H1 (cell line): ENCODE data around the gene RPS6KL1. TPM values are rescaled to one million over a fixed set of nuclear protein-coding genes. Genes with fewer than 3 reads are reported as not detected.

Source experiments
- CTCF ChIA-PET: fragments of 300-600 bp; sonication (Branson Sonifier 250); formaldehyde crosslinking; loops from one replicate; lab custom pipeline; 2021; ENCODE audit not compliant: partially characterized antibody; lab: Charles Lee
- POLR2A ChIA-PET: fragments of 300-600 bp; sonication (Branson Sonifier 250); formaldehyde crosslinking; loops from one replicate; lab custom pipeline; 2021; ENCODE audit warnings: inconsistent platforms; ENCODE audit not compliant: partially characterized antibody; lab: Charles Lee
- DNase-seq, 2 experiments: peaks; one replicate each; pipeline versions ENCODE4 v3.0.0 to v3.0.0-alpha.2; 2010 to 2022; ENCODE audit warnings: low spot score in 2 of 2, low read depth in 1 of 2, mixed read lengths in 1 of 2
- FAIRE-seq: peaks from 2 replicates; lab custom pipeline; 2011; peaks lifted over from hg19 to GRCh38; lab: Jason Lieb, UNC
- H2AFZ ChIP-seq: 2 replicates; pipeline ENCODE4 v1.8.1; 2012; ENCODE audit warnings: low read length, inconsistent platforms
- H2AK5ac ChIP-seq: 2 replicates; pipeline ENCODE4 v1.6.1; 2013; ENCODE audit warnings: low read depth, low read length
- H2BK120ac ChIP-seq: replicated peaks from 2 replicates; pipeline ENCODE3; 2013; ENCODE audit warnings: low read depth, low read length, inconsistent platforms
- H2BK12ac ChIP-seq: 2 replicates; pipeline ENCODE4 v1.6.1; 2013; ENCODE audit warnings: low read depth, low read length
- H2BK15ac ChIP-seq: 2 replicates; pipeline ENCODE4 v1.6.1; 2013; ENCODE audit warnings: low read length
- H2BK20ac ChIP-seq: 2 replicates; pipeline ENCODE4 v1.6.1; 2013; ENCODE audit warnings: low read length
- H2BK5ac ChIP-seq: 2 replicates; pipeline ENCODE4 v1.6.1; 2013; ENCODE audit warnings: low read depth, low read length
- H3K14ac ChIP-seq: 2 replicates; pipeline ENCODE4 v1.6.1; 2013; ENCODE audit warnings: inconsistent platforms; ENCODE audit not compliant: insufficient read length
- H3K18ac ChIP-seq: 2 replicates; pipeline ENCODE4 v1.6.1; 2013; ENCODE audit warnings: low read length; ENCODE audit errors: extremely low read depth
- H3K23ac ChIP-seq: 2 replicates; pipeline ENCODE4 v1.6.1; 2013; ENCODE audit warnings: inconsistent platforms; ENCODE audit not compliant: insufficient read length
- H3K23me2 ChIP-seq: 2 replicates; pipeline ENCODE4 v1.6.1; 2013; ENCODE audit warnings: low read depth, low read length
- H3K27ac ChIP-seq: 2 replicates; pipeline ENCODE4 v1.6.1; 2011; ENCODE audit warnings: low read depth, low read length, inconsistent platforms
- H3K27me3 ChIP-seq, 4 experiments: replicated peaks in 1 of 4; 1 replicate in 1 of 4; 2 replicates in 3 of 4; pipeline versions ENCODE4 v1.6.1 to v1.8.1; 2011 to 2013; ENCODE audit warnings: low read length in 3 of 4, mild to moderate bottlenecking in 3 of 4, inconsistent platforms in 2 of 4, mixed read lengths in 2 of 4, moderate library complexity in 1 of 4; ENCODE audit not compliant: control insufficient read depth in 3 of 4, insufficient read depth in 3 of 4; ENCODE audit errors: extremely low read depth in 1 of 4
- H3K36me3 ChIP-seq, 4 experiments: 2 replicates each; pipeline versions ENCODE4 v1.6.1 to v1.8.1; 2011 to 2013; ENCODE audit warnings: mild to moderate bottlenecking in 4 of 4, low read length in 3 of 4, moderate library complexity in 2 of 4, control low read depth in 1 of 4, inconsistent platforms in 1 of 4; ENCODE audit not compliant: insufficient read depth in 4 of 4, control insufficient read depth in 2 of 4
- H3K4ac ChIP-seq: replicated peaks from 2 replicates; pipeline ENCODE3; 2013; ENCODE audit warnings: low read length, low read depth, mixed read lengths, inconsistent platforms; ENCODE audit not compliant: insufficient read length
- H3K4me1 ChIP-seq, 4 experiments: replicated peaks in 1 of 4; 1 replicate in 1 of 4; 2 replicates in 3 of 4; pipeline versions ENCODE4 v1.6.1 to v1.8.1; 2011 to 2013; ENCODE audit warnings: low read length in 3 of 4, inconsistent platforms in 2 of 4, mixed read lengths in 1 of 4; ENCODE audit not compliant: insufficient read depth in 4 of 4, control insufficient read depth in 3 of 4
- H3K4me2 ChIP-seq, 2 experiments: 2 replicates each; pipeline versions ENCODE4 v1.6.1 to v1.8.1; 2011 to 2013; ENCODE audit warnings: low read depth in 2 of 2, low read length in 2 of 2, control low read depth in 1 of 2, inconsistent platforms in 1 of 2, mild to moderate bottlenecking in 1 of 2; ENCODE audit not compliant: insufficient read depth in 1 of 2
- H3K4me3 ChIP-seq, 4 experiments: fragments of 200-600, 300-600 bp in 1 of 4; sonication (generic), shearing (Covaris generic), sonication (Bioruptor Twin) in 1 of 4; 2 replicates each; pipeline versions ENCODE4 v1.5.1 to v1.8.1; 2011 to 2016; ENCODE audit warnings: low read length in 4 of 4, low read depth in 3 of 4, control low read depth in 2 of 4, inconsistent platforms in 2 of 4, mild to moderate bottlenecking in 2 of 4, mixed read lengths in 1 of 4, moderate library complexity in 1 of 4; ENCODE audit not compliant: insufficient read depth in 2 of 4; ENCODE audit errors: extremely low read depth in 1 of 4
- H3K56ac ChIP-seq: replicated peaks from 2 replicates; pipeline ENCODE3; 2013; ENCODE audit warnings: low read depth, mild to moderate bottlenecking, mixed read lengths, low read length, inconsistent platforms; ENCODE audit not compliant: insufficient read length
- H3K79me1 ChIP-seq: 2 replicates; pipeline ENCODE4 v1.6.1; 2013; ENCODE audit warnings: low read depth, low read length, control low read depth
- H3K79me2 ChIP-seq, 2 experiments: 2 replicates each; pipeline versions ENCODE4 v1.6.1 to v1.8.1; 2012 to 2013; ENCODE audit warnings: low read length in 2 of 2, mild to moderate bottlenecking in 2 of 2, inconsistent platforms in 1 of 2; ENCODE audit not compliant: insufficient read depth in 2 of 2, control insufficient read depth in 1 of 2
- H3K9ac ChIP-seq, 4 experiments: replicated peaks in 1 of 4; 1 replicate in 1 of 4; 2 replicates in 3 of 4; pipeline versions ENCODE4 v1.6.1 to v1.8.1; 2011 to 2013; ENCODE audit warnings: low read depth in 3 of 4, low read length in 3 of 4, control low read depth in 2 of 4, mild to moderate bottlenecking in 2 of 4, moderate library complexity in 2 of 4, inconsistent platforms in 1 of 4; ENCODE audit errors: extremely low read depth in 1 of 4
- H3K9me3 ChIP-seq, 2 experiments: 2 replicates each; pipeline versions ENCODE4 v1.6.1 to v1.8.1; 2012 to 2013; ENCODE audit warnings: mild to moderate bottlenecking in 2 of 2, moderate library complexity in 2 of 2, control low read depth in 1 of 2, inconsistent platforms in 1 of 2, low read depth in 1 of 2, low read length in 1 of 2, mixed read lengths in 1 of 2; ENCODE audit not compliant: insufficient read depth in 2 of 2
- H4K20me1 ChIP-seq, 2 experiments: replicated peaks in 1 of 2; 2 replicates each; pipeline versions ENCODE3 to v1.8.1; 2011 to 2013; ENCODE audit warnings: inconsistent platforms in 2 of 2, low read length in 2 of 2, mild to moderate bottlenecking in 1 of 2; ENCODE audit not compliant: insufficient read depth in 2 of 2, control insufficient read depth in 1 of 2
- H4K5ac ChIP-seq: 2 replicates; pipeline ENCODE4 v1.6.1; 2013; ENCODE audit warnings: low read length, low read depth, mixed read lengths, inconsistent platforms; ENCODE audit not compliant: insufficient read length
- H4K8ac ChIP-seq: 2 replicates; pipeline ENCODE4 v1.8.0; 2013; ENCODE audit warnings: mild to moderate bottlenecking, moderate library complexity, low read length, inconsistent platforms; ENCODE audit not compliant: insufficient read depth; ENCODE audit errors: extremely low read depth
- H4K91ac ChIP-seq: replicated peaks from 2 replicates; pipeline ENCODE3; 2013; ENCODE audit warnings: low read length, mixed read lengths, inconsistent platforms; ENCODE audit not compliant: insufficient read length
- CHD1 ChIP-seq: IDR thresholded peaks from 2 replicates; pipeline ENCODE4 v1.6.1; 2012; ENCODE audit warnings: low read depth, low read length, improper control_type of control experiment
- JUN ChIP-seq: IDR thresholded peaks from 2 replicates; pipeline ENCODE4 v1.6.1; 2011; ENCODE audit warnings: low read depth, mild to moderate bottlenecking, improper control_type of control experiment, low read length
- RAD21 ChIP-seq, 2 experiments: IDR thresholded peaks in 1 of 2; conservative IDR thresholded peaks in 1 of 2; 2 replicates each; pipeline ENCODE4 v1.6.1; 2011; ENCODE audit warnings: low read depth in 2 of 2, low read length in 2 of 2, improper control_type of control experiment in 1 of 2, inconsistent platforms in 1 of 2, mild to moderate bottlenecking in 1 of 2, moderate library complexity in 1 of 2
- SIX5 ChIP-seq: IDR thresholded peaks from 2 replicates; pipeline ENCODE4 v1.6.1; 2011; ENCODE audit warnings: mild to moderate bottlenecking, low read depth, low read length
- WGBS, 2 experiments: shearing (Covaris generic) in 1 of 2; methylation state at CpG; one replicate each; pipeline versions ENCODE4 v1.1.6 to v1.1.7; 2013 to 2015; ENCODE audit warnings: low lambda C conversion rate in 2 of 2, mixed read lengths in 2 of 2, inconsistent platforms in 1 of 2, low coverage in 1 of 2, missing lambda C conversion rate in 1 of 2; ENCODE audit not compliant: insufficient replicate concordance in 2 of 2, insufficient coverage in 1 of 2, insufficient read length in 1 of 2; ENCODE audit errors: extremely low coverage in 1 of 2, missing lambda C conversion rate in 1 of 2; 5-methylcytosine and 5-hydroxymethylcytosine counted together
- polyA plus RNA-seq, 7 experiments: library from polyadenylated mRNA; depleted of rRNA in 3 of 7; stranded (reverse) in 5 of 7; unstranded in 2 of 7; fragments of >200 nt in 5 of 7; fragments of 200-250 nt in 2 of 7; gene quantifications; 1 replicate in 5 of 7; 2 replicates in 1 of 7; 4 replicates in 1 of 7; pipeline versions ENCODE4 v1.2.1 to v1.2.3, GENCODE V29; 2011 to 2013; ENCODE audit warnings: missing spikeins in 2 of 7, mixed read lengths in 2 of 7
- total RNA-seq: library from RNA; stranded (reverse); fragmentation: NEBNext Ultra II Directional; extraction: Animal tissue kit (Norgen Biotek cat#: 25700); gene quantifications from 2 replicates; pipeline ENCODE4 v1.2.1, GENCODE V29; 2021
- TF ChIP-seq, protein P1 (sequence below): IDR thresholded peaks from 2 replicates; pipeline ENCODE4 v1.6.1; 2011; ENCODE audit warnings: low read length, improper control_type of control experiment
- TF ChIP-seq, protein P2 (sequence below): IDR thresholded peaks from 2 replicates; pipeline ENCODE4 v1.6.1; 2011; ENCODE audit warnings: low read depth, mild to moderate bottlenecking, low read length; ENCODE audit not compliant: insufficient read depth

The RPS6KL1 gene
- total and polyA plus RNA-seq, 2 of the 8 experiments (the other 6 are each of a cell fraction or from before 2014, with no cell fraction given), result 9.8 to 13.8 TPM

DNA sequence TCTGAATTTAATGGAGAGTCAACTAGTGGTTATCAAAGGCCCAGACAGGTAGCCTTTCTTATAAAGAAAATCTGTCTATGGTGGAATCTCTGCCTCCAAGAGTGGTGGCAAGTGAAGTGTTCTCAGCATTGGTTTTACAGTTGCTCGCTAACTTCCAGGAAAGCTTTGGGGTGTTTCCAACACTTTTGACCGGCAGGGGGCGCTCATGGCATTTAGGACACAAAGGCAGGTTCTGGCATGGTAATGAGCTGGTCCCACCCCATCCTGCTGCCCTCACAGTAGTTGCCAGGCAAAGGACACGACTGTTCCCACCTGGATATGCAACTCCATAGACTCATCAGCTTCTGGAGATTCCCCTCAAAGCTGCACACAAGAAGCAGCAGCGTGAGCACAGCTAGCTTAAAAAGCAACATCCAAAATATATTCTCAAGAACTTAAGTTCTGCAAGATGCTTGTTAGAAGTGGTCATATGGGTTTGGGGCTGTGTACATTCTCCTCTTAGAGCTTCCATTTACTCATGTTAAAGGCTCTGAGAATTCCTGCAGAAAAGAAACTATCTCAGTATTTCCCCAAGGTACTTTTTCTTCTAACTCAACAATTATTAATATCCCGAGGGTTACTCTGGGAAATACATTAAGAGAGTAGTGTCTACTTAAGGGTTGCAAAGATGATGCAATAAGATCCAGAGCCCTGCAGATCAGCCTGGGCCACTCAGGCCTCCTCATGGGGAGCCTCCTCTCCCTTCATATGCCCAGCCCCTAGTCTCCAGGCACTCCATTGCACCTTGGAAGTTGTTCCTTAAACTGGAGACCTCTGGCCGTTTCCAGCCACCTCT, 61.9 kb downstream of the RPS6KL1 start:
- Histone ChIP-seq H3K14ac (no peak overlapping the region), H3K4ac (no peak overlapping the region), H3K36me3 (no peaks in the 10 kb centered on the region), H3K27me3 (no peaks in the 10 kb centered on the region), H3K9me3 (no peaks in the 10 kb centered on the region), H3K79me1 (no peaks in the 10 kb centered on the region), H2BK15ac (no peak overlapping the region), H3K56ac (no peak overlapping the region), H4K20me1 (no peaks in the 10 kb centered on the region), H3K18ac (no peak overlapping the region), H4K8ac (no peak overlapping the region; the same call in 1 of the 2 replicates), H3K4me3 (no peak overlapping the region), H2AK5ac (no peak overlapping the region), H3K4me1 (0 out of 7 replicates have a peak, but pooled peaks cover 0 to 2% (median 0%) of the 10 kb centered on the region in 4 experiments), H2BK12ac (no peak overlapping the region), H3K23ac (no peak overlapping the region), H4K91ac (no peak overlapping the region), H2BK20ac (no peak overlapping the region), H2BK120ac (no peak overlapping the region), H2BK5ac (no peak overlapping the region), H3K79me2 (no peaks in the 10 kb centered on the region), H4K5ac (no peak overlapping the region), H2AFZ (peak overlapping the region; percentile 47; the same call in 1 of the 2 replicates), H3K9ac (no peak overlapping the region), H3K23me2 (no peaks in the 10 kb centered on the region; the same call in 1 of the 2 replicates), H3K27ac (no peak overlapping the region), H3K4me2 (no peak overlapping the region; a peak in 1 of 4 replicates)
- ChIA-PET CTCF (interaction anchor here (0.6 to 18.3 kb wide), 35 partner anchors 8 to 1194 kb away, joined by 3 to 509 read pairs (median 4); partner anchors contain the start of genes DLST, PGF, PROX2 and RPS6KL1), POLR2A (interaction anchor here (0.5 to 8.6 kb wide), 16 partner anchors 8 to 537 kb away, joined by 3 to 80 read pairs (median 3); partner anchors contain the start of genes DLST, LTBP2 and NEK9)
- 38% methylated on average over 7 of the region's 7 CpGs; no CpG with 5 or more reads in 1 of the 2 experiments for WGBS, 2 experiments
- FAIRE-seq (peak; percentile 99), DNase-seq (peak; percentile 79 to 98)
- no peak for TF ChIP-seq SIX5
- TF ChIP-seq, protein P1, sequence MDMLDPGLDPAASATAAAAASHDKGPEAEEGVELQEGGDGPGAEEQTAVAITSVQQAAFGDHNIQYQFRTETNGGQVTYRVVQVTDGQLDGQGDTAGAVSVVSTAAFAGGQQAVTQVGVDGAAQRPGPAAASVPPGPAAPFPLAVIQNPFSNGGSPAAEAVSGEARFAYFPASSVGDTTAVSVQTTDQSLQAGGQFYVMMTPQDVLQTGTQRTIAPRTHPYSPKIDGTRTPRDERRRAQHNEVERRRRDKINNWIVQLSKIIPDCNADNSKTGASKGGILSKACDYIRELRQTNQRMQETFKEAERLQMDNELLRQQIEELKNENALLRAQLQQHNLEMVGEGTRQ, result no peak
- peak; percentile 93 to 95 for TF ChIP-seq RAD21 (IDR thresholded peaks at IDR 0.05 in 1 of 2, conservative IDR thresholded peaks at IDR 0.05 in 1 of 2; ENCODE audit: low read depth in 2 of 2, low read length in 2 of 2)
- no peak for TF ChIP-seq JUN
- TF ChIP-seq, protein P2, sequence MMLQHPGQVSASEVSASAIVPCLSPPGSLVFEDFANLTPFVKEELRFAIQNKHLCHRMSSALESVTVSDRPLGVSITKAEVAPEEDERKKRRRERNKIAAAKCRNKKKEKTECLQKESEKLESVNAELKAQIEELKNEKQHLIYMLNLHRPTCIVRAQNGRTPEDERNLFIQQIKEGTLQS, result no peak
- TF ChIP-seq CHD1, result no peak
